ENCODE results near the gene ROR2.

DNA sequence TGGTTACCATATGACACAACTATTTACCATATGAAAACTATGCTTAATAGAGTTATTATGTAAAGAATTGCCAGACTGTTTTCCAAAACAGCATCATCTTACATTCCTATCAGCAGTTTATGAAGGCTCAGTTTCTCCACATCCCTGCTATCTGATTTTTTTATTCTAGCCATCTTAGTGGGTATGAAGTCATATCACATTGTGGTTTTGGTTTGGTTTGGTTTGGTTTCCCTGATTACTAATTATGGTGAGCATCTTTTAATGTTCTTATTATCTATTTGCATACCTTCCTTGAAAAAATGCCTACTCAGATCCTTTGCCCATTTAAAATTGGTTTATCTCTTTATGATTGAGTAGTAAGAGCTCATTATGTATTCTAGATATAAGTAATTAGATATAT is 327.0 kb downstream of the ROR2 start:
- TF ChIP-seq CHD2 (IDR thresholded peaks at IDR 0.05; ENCODE audit: low read length) (no peak), JUN (IDR thresholded peaks at IDR 0.05; ENCODE audit: low read depth, low read length) (no peak), SIX5 (IDR thresholded peaks at IDR 0.05; ENCODE audit: low read depth, low read length) (no peak), RAD21 (IDR thresholded peaks at IDR 0.05 in 1 of 2, conservative IDR thresholded peaks at IDR 0.05 in 1 of 2; ENCODE audit: low read depth in 2 of 2, low read length in 2 of 2) (no peak), PHF8 (conservative IDR thresholded peaks at IDR 0.05; ENCODE audit: low read depth, low read length) (no peak), POLR2A (IDR thresholded peaks at IDR 0.05; ENCODE audit: control extremely low read depth in 1 of 2, low read depth in 2 of 2, low read length in 2 of 2) (no peak), POLR2AphosphoS5 (IDR thresholded peaks at IDR 0.05; ENCODE audit: low read depth, low read length) (no peak)
- TF ChIP-seq, protein P1, sequence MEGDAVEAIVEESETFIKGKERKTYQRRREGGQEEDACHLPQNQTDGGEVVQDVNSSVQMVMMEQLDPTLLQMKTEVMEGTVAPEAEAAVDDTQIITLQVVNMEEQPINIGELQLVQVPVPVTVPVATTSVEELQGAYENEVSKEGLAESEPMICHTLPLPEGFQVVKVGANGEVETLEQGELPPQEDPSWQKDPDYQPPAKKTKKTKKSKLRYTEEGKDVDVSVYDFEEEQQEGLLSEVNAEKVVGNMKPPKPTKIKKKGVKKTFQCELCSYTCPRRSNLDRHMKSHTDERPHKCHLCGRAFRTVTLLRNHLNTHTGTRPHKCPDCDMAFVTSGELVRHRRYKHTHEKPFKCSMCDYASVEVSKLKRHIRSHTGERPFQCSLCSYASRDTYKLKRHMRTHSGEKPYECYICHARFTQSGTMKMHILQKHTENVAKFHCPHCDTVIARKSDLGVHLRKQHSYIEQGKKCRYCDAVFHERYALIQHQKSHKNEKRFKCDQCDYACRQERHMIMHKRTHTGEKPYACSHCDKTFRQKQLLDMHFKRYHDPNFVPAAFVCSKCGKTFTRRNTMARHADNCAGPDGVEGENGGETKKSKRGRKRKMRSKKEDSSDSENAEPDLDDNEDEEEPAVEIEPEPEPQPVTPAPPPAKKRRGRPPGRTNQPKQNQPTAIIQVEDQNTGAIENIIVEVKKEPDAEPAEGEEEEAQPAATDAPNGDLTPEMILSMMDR (IDR thresholded peaks at IDR 0.05; ENCODE audit: control extremely low read depth in 1 of 3, insufficient read depth in 1 of 3, low read depth in 1 of 3, low read length in 3 of 3): no peak
- TF ChIP-seq, protein P2, sequence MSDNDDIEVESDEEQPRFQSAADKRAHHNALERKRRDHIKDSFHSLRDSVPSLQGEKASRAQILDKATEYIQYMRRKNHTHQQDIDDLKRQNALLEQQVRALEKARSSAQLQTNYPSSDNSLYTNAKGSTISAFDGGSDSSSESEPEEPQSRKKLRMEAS (IDR thresholded peaks at IDR 0.05): no peak
- TF ChIP-seq, protein P3, sequence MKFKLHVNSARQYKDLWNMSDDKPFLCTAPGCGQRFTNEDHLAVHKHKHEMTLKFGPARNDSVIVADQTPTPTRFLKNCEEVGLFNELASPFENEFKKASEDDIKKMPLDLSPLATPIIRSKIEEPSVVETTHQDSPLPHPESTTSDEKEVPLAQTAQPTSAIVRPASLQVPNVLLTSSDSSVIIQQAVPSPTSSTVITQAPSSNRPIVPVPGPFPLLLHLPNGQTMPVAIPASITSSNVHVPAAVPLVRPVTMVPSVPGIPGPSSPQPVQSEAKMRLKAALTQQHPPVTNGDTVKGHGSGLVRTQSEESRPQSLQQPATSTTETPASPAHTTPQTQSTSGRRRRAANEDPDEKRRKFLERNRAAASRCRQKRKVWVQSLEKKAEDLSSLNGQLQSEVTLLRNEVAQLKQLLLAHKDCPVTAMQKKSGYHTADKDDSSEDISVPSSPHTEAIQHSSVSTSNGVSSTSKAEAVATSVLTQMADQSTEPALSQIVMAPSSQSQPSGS (IDR thresholded peaks at IDR 0.05; ENCODE audit: low read length): no peak

All from H1 (cell line).